ENCODE measurements around the gene RBMS3. TPM values are rescaled to one million over a fixed set of nuclear protein-coding genes. Genes with fewer than 3 reads are reported as not detected.

Gene RBMS3
- total and polyA plus RNA-seq, 2 of the 13 experiments (the other 11 are each of a cell fraction or from before 2014, with no cell fraction given) = not detected

DNA sequence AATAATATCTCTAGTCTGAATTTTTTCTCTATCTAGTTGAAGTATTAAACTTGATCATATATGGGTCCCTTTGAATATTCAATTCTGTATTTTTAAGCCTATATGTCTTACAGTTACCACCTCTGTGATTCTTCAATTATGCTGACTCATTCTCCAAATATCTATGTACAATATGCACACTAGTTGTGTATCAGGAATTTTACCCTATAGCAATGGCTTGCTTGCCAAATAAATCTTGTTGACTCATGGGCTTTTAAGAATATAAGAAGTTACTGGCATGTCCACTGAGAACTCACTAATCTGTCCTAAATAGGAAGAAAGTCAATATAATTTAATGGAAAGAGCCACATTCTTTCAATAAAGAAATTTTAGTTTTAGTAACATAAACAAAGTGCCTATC lies 656.3 kb downstream of the RBMS3 start:
- Histone ChIP-seq H3K9me3 (ENCODE audit: low read length) (no peaks in the 10 kb centered on the region), H3K36me3 (replicated peaks in 1 of 2; ENCODE audit: control insufficient read depth in 1 of 2, insufficient read depth in 2 of 2, low read length in 2 of 2) (no peaks in the 10 kb centered on the region), H4K20me1 (ENCODE audit: insufficient read depth, low read length) (no peaks in the 10 kb centered on the region), H2AFZ (ENCODE audit: low read length) (no peak overlapping the region), H3K27ac (ENCODE audit: extremely low read length, insufficient read depth, low read length) (no peak overlapping the region), H3K4me1 (ENCODE audit: insufficient read depth, low read length) (no peaks in the 10 kb centered on the region), H3K27me3 (ENCODE audit: control insufficient read depth in 1 of 2, insufficient read depth in 2 of 2, low read length in 2 of 2) (no peaks in the 10 kb centered on the region), H3K9ac (ENCODE audit: insufficient read depth, low read depth, low read length) (no peak overlapping the region), H3K79me2 (ENCODE audit: insufficient read depth, low read length) (no peaks in the 10 kb centered on the region), H3K4me3 (replicated peaks in 1 of 3; ENCODE audit: insufficient read depth in 1 of 3, low read depth in 2 of 3, low read length in 3 of 3) (no peak overlapping the region), H3K4me2 (ENCODE audit: low read depth, low read length) (no peak overlapping the region)
- DNase-seq (ENCODE audit: low spot score) (no peak), FAIRE-seq (no peak), ATAC-seq (no peak)
- BruUV-seq (replicated peaks) = no TSS peak
- in situ Hi-C loops (cut with HindIII; ENCODE audit: extremely low pct_ligation_motif_present, low pct_unique_long_range_greater_than_20kb) = no loop called here
- ChIA-PET POLR2A (no interaction called here), CTCF (ENCODE audit: low intra/inter-chr PET ratio, low total read pairs) (no interaction called here)
- intact Hi-C loops (cut with micrococcal nuclease; ENCODE audit: unreplicated experiment) = no loop called here
- TF ChIP-seq SRY (CRISPR knock-in tag; IDR thresholded peaks at IDR 0.05) = no peak
- TF ChIP-seq NFE2L2 (IDR thresholded peaks at IDR 0.05; ENCODE audit: low read length) = peak; percentile 84
- TF ChIP-seq MAFF (IDR thresholded peaks at IDR 0.05; ENCODE audit: low read depth, low read length) = peak; percentile 9; the same call in 1 of the 2 replicates
- peak; percentile 56 to 57 for TF ChIP-seq MAFK (conservative IDR thresholded peaks at IDR 0.05 in 1 of 2, IDR thresholded peaks at IDR 0.05 in 1 of 2; ENCODE audit: low read length in 2 of 2)
- TF ChIP-seq ZZZ3 (CRISPR knock-in tag; IDR thresholded peaks at IDR 0.05; ENCODE audit: borderline replicate concordance) = no peak

DNA sequence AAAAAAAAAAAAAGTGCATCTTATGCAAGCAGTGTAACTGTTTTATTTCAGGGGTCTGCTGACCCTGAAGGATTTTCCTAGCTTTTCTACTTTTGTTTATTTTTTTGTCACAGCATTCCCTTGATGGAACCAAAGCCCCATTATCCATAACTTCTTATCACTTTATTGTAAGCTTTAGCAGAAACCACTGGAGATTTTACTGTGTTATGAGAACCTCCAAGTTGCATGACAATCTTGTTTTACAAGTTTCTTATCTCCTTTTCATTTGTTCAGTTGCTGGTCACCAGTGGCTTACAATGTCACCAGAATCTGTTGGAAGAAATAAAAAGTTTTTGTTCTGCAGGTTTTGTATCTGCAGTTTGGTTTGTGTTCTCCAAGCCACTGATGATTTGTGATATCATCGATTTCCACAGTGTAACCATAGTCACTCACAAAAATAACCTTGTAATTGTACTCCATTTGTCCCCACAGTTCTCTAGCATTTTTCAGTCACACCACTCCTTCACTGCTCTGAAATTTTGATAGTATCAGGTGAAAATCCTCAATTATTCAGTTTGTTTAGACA lies 660.0 kb downstream of the RBMS3 start:
- WGBS (ENCODE audit: low lambda C conversion rate) = 0% methylated on average over 1 of the region's 1 CpG
- CTCF ChIA-PET (ENCODE audit: low intra/inter-chr PET ratio, low total read pairs) = no interaction called here

More for the DNA sequence above, 660.0 kb downstream of the RBMS3 start:
- H3K79me2 ChIP-seq (ENCODE audit: insufficient read depth, low read length) = no peaks in the 10 kb centered on the region
- POLR2A ChIA-PET = no interaction called here
- H3K9me3 ChIP-seq (ENCODE audit: low read length) = no peaks in the 10 kb centered on the region
- no peak for ATAC-seq
- no peak for FAIRE-seq
- DNase-seq (ENCODE audit: low spot score) = no peak
- no peak overlapping the region for H3K9ac ChIP-seq (ENCODE audit: insufficient read depth, low read depth, low read length)
- BruUV-seq (replicated peaks) = no TSS peak
- no peak for TF ChIP-seq NR2C2 (CRISPR knock-in tag; IDR thresholded peaks at IDR 0.05; ENCODE audit: borderline replicate concordance)
- TF ChIP-seq ZSCAN12 (CRISPR knock-in tag; IDR thresholded peaks at IDR 0.05) = no peak
- no peak for TF ChIP-seq PRDM15 (CRISPR knock-in tag; IDR thresholded peaks at IDR 0.05)
- TF ChIP-seq EEA1 (CRISPR knock-in tag; IDR thresholded peaks at IDR 0.05; ENCODE audit: borderline replicate concordance) = no peak
- no peak for TF ChIP-seq SNRNP70 (IDR thresholded peaks at IDR 0.05; ENCODE audit: low read depth, low read length)
- H3K4me2 ChIP-seq (ENCODE audit: low read depth, low read length) = no peak overlapping the region
- no peaks in the 10 kb centered on the region for H3K27me3 ChIP-seq (ENCODE audit: control insufficient read depth in 1 of 2, insufficient read depth in 2 of 2, low read length in 2 of 2)
- H4K20me1 ChIP-seq (ENCODE audit: insufficient read depth, low read length) = no peaks in the 10 kb centered on the region
- no peak overlapping the region for H3K4me3 ChIP-seq (replicated peaks in 1 of 3; ENCODE audit: insufficient read depth in 1 of 3, low read depth in 2 of 3, low read length in 3 of 3)
- H2AFZ ChIP-seq (ENCODE audit: low read length) = no peak overlapping the region
- H3K27ac ChIP-seq (ENCODE audit: extremely low read length, insufficient read depth, low read length) = no peak overlapping the region
- in situ Hi-C loops (cut with HindIII; ENCODE audit: extremely low pct_ligation_motif_present, low pct_unique_long_range_greater_than_20kb) (no loop called here), intact Hi-C loops (cut with micrococcal nuclease; ENCODE audit: unreplicated experiment) (no loop called here)
- H3K36me3 ChIP-seq (replicated peaks in 1 of 2; ENCODE audit: control insufficient read depth in 1 of 2, insufficient read depth in 2 of 2, low read length in 2 of 2) = no peaks in the 10 kb centered on the region
- H3K4me1 ChIP-seq (ENCODE audit: insufficient read depth, low read length) = no peaks in the 10 kb centered on the region
